ENCODE results near the gene PLRG1.
A peak's percentile ranks its signal among the peaks of the same experiment; 100 is the strongest.

Gene PLRG1

GRCh38 chr4:154573190-154573870 is 23.1 kb upstream of the PLRG1 start:
- no peak for DNase-seq

- no peak for DNase-seq
Observed at GRCh38 chr4:154569584-154569983, 19.4 kb upstream of the PLRG1 start.

GRCh38 chr4:154569028-154569427 is 18.8 kb upstream of the PLRG1 start:
- no peak for DNase-seq

- DNase-seq: no peak
Observed at GRCh38 chr4:154566639-154567204, 16.5 kb upstream of the PLRG1 start.

- no peak for DNase-seq
Observed at GRCh38 chr4:154565704-154566103, 15.5 kb upstream of the PLRG1 start.

GRCh38 chr4:154564311-154564710 is 14.1 kb upstream of the PLRG1 start:
- no peak for DNase-seq

- no peak for DNase-seq
Observed at GRCh38 chr4:154562697-154563254, 12.6 kb upstream of the PLRG1 start, which contains the start of gene FGB. TSS of gene FGB (plus strand) at chr4:154563011. CDS start at chr4:154563019, 8 bp downstream.

- no peak for DNase-seq
Observed at GRCh38 chr4:154560824-154561231, 10.6 kb upstream of the PLRG1 start.

GRCh38 chr4:154560419-154560801 is 10.2 kb upstream of the PLRG1 start:
- DNase-seq: no peak

- peak; percentile 71 for DNase-seq
Observed at GRCh38 chr4:154559494-154560418, 9.6 kb upstream of the PLRG1 start.

- no peak for DNase-seq
Observed at GRCh38 chr4:154559141-154559493, 8.9 kb upstream of the PLRG1 start.

- peak; percentile 85 for DNase-seq
Observed at GRCh38 chr4:154551872-154552686, 1.9 kb upstream of the PLRG1 start.

- DNase-seq: no peak
Observed at GRCh38 chr4:154545689-154546088, 4.5 kb downstream of the PLRG1 start.

GRCh38 chr4:154542271-154542879 is 7.8 kb downstream of the PLRG1 start:
- no peak for DNase-seq

- no peak for DNase-seq
Observed at GRCh38 chr4:154534296-154534695, 15.9 kb downstream of the PLRG1 start.

GRCh38 chr4:154529728-154530519 is 20.3 kb downstream of the PLRG1 start:
- no peak for DNase-seq

- DNase-seq: no peak
Observed at GRCh38 chr4:154528869-154529268, 21.3 kb downstream of the PLRG1 start.

GRCh38 chr4:154527308-154527707 is 22.9 kb downstream of the PLRG1 start:
- no peak for DNase-seq

GRCh38 chr4:154526151-154526550 is 24.0 kb downstream of the PLRG1 start:
- no peak for DNase-seq

- no peak for DNase-seq
Observed at GRCh38 chr4:154521607-154522006, 28.6 kb downstream of the PLRG1 start.

- no peak for DNase-seq
Observed at GRCh38 chr4:154519214-154519613, 31.0 kb downstream of the PLRG1 start.
